Sigmoid colon (tissue), 4 donors: ENCODE measurements around the gene TMPO.

Experiments used
- CTCF ChIP-seq, 4 experiments: fragments of 450-650 bp in 3 of 4; fragments of 200-600 bp in 1 of 4; IDR thresholded peaks; one replicate each; pipeline ENCODE4 v1.5.1; 2016 to 2019; ENCODE audit warnings: antibody characterized with exemption in 4 of 4, mild to moderate bottlenecking in 3 of 4, moderate library complexity in 2 of 4
- POLR2AphosphoS5 ChIP-seq, 4 donors: sonication (generic); formaldehyde crosslinking; IDR thresholded peaks; one replicate each; pipeline ENCODE4 v1.6.1; 2017; ENCODE audit warnings: antibody characterized with exemption in 4 of 4

GRCh38 chr12:98469109-98469508 lies 46.3 kb upstream of the TMPO start:
- TF ChIP-seq CTCF (IDR thresholded peaks at IDR 0.05) (no peak), POLR2AphosphoS5 (IDR thresholded peaks at IDR 0.05) (no peak)
